CD4-positive, alpha-beta T cell treated with Interleukin-1 beta for 1 hour (primary cell): ENCODE measurements around the gene CREBBP.
"Not testable (repeated sequence)": the region's sequence is repeated elsewhere in the genome, so short reads cannot be mapped to it uniquely, and the experiment has no call there.

Experiments
- DNase-seq, 2 donors: peaks; one replicate each; pipeline ENCODE4 v3.0.0-alpha.2; 2020 to 2022

Gene CREBBP

DNA sequence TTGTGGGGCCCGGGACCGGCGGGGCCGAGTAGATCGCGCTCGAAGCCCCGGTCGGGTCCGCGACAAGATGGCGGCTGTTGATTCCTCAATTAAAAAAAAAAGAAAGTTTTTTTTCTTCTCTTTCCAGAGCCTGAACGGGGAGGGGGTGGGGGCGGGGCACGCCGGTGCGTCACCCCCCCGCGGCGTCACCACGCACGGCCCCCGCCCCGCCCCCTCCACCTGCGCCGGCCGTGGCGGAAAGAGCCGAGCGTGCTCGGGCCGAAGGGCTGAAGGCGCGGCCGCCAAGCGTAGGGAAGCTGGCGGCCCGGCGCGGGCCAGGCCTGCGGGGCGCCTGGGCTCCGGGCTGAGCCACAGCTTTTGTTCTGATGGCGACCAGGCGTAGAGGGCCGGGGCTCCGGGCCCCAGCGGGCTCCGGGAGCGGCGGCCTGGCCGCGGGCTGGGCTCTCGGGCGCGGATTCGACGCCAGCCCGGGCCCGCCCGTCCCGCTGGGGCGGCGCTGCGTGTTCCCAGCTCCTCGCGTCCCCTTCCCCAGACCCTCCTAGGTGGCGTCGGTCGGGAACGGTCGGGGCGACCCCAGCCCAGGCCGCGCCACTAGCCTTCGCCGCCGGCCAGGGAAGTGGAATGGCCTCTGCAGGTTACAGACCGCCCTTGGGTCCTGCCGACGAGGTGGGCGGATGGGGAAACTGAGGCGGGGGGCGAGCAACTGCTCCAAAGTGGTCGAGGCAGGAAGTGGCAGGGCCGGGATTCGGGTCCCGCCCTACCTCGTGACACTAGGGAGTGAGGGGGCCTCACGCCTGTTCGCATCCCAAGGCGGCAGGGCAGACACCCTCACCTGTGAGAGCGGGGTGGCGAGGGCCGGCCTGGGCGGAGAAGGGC is at the start of gene CREBBP:
CREBBP (minus strand) TSS at position 91 of the 876 bp plus-strand sequence. CDS start 797 bp downstream, outside the sequence.
- DNase-seq, result peak; percentile 90 to 91

DNA sequence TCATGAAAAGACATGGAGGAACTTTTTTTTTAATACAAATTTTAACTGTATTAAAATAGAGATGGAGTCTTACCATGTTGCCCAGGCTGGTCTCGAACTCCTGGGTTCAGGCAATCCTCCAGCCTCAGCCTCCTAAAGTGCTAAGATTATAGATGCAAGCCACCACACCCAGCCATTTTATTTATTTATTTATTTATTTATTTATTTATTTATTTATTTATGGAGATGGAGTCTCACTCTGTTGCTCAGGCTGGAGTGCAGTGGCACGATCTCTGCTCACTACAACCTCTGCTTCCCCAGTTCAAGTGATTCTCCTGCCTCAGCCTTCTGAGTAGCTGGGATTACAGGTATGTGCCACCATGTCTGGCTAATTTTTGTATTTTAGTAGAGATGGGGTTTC is 46.6 kb upstream of the CREBBP start:
- DNase-seq, result not testable (repeated sequence)

DNA sequence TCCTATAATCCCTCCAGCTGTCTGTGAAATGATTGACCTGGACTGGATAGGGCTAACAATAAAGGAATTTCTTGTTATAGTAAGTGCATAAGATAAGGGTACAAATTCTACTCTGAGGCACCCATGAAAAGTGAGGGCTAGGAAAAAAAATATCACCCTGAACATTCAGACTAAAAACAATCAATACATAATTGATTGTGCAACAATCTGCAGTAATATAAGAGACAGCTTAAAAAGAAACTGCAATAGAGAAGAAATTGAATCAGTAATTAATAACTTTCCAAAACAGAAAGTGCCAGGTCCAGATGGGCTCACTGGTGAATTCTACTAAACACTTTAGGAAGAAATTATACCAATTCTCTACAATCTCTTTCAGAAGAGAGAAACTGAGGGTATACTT is 44.2 kb upstream of the CREBBP start:
- DNase-seq, result no peak

DNA sequence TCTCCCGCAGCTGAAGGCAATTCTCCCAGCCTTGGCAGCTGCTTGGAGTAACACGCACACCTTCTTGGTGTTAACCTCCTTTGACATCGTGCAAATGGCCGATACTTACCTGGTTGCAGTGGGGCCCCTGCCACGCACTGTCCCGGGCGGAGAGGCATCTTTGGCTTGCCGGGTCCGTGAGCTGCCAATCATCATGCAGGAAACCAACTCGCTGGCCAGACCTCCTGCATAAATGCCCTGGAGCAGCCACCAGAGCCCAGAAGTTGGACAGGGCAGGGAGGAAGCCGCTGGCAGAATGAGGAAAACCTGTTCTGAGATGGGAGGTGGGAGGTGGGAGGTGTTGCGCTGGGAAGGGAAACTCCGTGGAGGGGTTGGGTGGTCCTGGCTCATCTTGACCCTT is 41.7 kb upstream of the CREBBP start:
- no peak for DNase-seq

GRCh38 chr16:3920206-3920605 is 39.7 kb upstream of the CREBBP start:
- DNase-seq, result no peak

- DNase-seq, result no peak
These were observed 38.9 kb upstream of the CREBBP start for GRCh38 chr16:3919413-3919812.

GRCh38 chr16:3915426-3916260 is 35.1 kb upstream of the CREBBP start:
- DNase-seq, result no peak

- DNase-seq, result no peak
These were observed 32.4 kb upstream of the CREBBP start for GRCh38 chr16:3912897-3913296.

DNA sequence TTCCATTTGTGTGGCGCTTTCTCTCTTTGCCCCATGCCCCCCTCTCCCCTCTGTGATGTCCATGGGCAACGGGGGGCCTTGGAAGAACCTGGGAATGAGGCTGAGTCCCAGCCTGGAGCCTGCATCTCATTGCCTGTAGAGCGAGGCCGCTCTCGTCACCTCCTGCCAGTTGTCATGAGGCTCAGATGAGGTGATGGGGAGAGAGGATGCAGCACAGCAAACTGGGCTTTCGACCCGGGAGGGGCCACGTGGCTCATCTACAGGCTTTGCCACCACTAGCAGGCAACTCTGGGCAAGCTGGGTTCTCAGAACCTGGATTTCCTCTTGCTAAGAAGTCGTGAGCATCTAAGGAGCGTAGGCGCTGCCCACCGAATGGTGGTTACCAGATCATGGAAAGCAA is 31.9 kb upstream of the CREBBP start:
- DNase-seq, result no peak

DNA sequence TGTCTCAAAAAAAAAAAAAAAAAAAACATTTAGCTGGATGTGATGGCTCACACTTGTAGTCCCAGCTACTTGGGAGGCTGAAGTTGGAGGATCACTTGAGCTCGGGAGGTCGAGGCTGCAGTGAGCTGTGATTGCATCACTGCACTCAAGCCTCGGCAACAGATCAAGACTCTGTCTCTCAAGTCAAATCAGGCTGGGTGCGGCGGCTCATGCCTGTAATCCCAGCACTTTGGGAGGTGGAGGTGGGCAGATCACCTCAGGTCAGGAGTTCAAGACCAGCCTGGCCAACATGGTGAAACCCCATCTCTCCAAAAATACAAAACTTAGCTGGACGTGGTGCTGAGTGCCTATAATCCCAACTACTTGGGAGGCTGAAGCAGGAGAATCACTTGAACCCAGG is 31.2 kb upstream of the CREBBP start:
- not testable (repeated sequence) for DNase-seq

DNA sequence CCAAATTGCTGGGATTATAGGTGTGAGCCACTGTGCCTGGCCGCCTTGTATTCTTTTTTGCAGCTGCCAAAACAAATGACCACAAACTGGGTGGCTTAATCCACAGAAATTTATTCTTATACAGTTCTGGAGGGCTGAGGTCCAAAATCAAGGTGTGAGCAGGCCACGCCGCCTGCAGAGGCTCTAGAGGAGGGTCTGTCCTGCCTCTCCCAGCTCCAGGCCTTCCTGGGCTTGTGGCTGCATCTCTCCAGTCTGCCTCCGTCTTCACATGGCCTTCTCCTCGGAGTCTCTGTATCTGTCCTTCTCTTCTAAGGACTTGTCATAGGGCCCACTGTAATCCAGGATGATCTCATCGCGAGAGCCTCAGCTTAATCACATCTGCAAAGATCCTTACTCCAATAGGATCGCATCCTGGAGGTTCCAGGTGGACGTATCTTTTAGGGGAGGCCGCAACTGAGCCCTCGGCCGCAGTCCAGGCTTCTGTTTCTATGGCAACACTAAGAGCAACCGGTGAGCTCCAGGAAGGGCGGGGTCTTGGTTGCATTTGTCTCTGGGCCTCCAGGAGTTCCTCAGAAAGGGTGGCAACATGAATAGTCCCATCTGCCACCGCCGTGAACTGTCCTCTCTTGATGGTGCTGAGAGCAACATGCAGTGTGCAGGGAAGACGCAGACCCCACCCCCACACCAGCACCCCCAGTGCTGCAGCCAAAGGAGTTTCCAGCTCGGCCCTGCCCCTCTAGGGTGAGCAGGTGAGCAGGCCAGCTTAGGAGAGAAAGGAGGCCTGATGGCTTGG is 29.5 kb upstream of the CREBBP start:
- DNase-seq, result no peak

GRCh38 chr16:3908951-3909437 is 28.5 kb upstream of the CREBBP start:
- DNase-seq, result no peak

DNA sequence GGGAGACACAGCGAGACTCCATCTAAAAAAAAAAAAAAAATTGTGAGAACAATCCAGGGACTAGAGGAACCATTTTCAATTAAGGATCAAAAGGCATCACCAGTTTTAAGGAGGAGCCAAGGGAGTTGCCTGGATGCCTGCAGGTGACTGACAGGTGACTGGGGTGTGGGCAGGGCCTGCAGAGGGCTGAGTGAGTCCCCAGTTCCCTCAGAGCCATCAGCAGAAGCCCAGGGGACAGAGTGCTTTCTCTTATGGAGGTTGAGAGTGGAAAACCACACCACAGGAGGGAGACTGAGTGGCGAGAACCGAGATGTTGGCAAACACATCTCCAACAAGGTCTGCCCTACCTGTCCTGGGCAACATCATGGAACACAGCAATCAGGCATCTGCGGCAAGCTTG is 27.1 kb upstream of the CREBBP start:
- no peak for DNase-seq

GRCh38 chr16:3906363-3906762 is 25.9 kb upstream of the CREBBP start:
- DNase-seq, result no peak

DNA sequence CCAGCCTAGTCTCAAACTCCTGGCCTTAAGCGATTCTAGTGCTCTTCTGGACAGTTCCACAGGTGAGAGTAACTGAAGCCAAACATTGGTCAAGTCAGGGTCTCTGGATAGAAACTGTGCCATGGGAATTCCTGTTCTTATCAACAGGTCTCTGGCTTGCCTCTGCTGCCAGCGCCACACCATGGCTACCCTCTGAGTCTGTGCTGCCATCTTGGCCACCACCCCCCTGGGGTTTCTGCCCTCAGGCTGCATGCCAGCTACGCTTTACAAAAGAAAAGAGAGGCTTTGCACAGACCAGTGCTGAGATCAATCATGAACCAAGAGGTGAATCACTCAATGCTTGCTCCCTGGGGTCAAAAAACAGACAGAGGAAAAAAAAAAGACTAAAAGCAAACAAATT is 24.4 kb upstream of the CREBBP start:
- DNase-seq, result no peak

DNA sequence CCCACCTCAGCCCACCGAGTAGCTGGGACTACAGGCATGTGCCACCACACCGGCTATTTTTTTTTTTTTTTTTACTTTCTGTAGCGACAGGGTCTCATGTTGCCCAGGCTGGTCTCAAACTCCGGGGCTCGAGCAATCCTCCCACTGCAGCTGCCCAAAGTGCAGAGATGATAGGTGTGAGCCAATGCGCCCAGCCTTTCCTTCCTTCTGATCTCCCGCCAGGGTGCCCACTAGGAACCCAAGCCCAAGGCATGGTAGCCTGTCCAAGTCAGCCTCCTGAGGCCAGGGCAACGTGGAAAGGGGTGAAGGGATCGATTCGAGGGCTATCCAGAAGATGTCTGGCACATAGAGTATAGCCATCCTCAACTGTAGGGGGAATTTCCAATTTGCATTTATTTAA is 9.6 kb upstream of the CREBBP start:
- DNase-seq, result no peak

DNA sequence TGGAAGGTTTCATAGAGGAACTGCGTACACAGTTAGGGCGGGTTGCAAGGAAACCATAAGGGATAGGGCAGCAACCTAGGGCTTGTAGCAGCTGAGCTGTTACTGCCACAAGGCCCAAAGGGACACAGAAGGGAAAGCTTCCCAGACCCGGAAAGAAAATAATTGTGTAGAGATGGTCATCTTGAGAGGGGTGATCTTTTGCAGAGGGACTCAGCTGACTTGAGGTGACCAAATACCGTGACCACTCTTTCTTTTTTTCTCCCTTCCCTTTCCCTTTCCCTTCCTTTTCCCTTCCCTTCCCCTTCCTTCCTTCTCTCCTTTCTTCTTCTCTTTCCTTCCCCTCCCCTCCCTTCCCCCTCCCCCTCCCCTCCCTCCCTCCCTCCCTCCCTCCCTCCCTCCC is 8.5 kb upstream of the CREBBP start:
- DNase-seq, result no peak

GRCh38 chr16:3885999-3886398 is 5.5 kb upstream of the CREBBP start:
- not testable (repeated sequence) for DNase-seq

- DNase-seq, result no peak
These were observed 3.9 kb upstream of the CREBBP start for GRCh38 chr16:3884398-3884797.

DNA sequence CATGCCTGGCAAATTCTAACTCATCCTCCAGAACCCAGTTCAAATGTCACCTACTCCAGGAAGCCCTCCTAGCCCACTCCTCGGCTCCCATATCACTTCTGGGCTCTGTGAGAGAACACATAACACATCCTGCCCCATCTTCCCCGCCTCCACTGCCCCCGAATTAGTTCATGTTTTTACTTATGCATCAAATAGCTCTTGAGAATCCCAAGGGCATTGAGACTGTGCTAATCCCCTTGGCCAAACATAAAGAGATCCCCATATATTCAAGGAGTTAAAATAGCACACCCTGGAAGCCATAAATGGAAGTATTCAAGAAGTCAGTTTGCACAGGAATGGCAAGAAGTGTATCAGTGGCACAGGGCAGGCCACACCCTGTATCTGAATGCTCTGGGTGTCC is 2.0 kb upstream of the CREBBP start:
- no peak for DNase-seq

DNA sequence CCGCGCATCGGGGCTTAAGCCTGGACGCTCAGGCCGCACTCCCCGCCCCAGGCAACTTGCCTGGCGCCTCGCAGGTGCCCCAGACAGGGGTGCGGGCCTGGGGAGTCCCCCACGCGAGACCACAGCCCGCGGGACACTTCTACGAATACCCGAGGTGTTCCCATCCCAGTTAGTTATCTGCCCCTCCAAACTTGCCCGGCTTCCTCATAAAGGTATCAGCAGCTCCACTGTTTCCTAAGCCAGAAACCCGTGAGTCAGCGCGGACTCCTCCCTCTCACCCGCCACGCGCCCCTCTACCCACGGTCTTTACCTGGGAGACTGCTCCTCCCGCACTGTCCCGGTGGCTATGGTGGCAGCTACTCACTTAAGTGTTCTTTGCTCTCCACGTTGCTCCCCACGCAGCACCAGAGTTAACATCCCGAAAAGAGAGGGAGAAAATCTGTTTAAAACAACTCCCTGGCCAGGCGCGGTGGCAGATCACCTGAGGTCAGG is 1.0 kb upstream of the CREBBP start:
- no peak for DNase-seq

- peak; percentile 74 to 78 for DNase-seq
These were observed 487 bp downstream of the CREBBP start for GRCh38 chr16:3879887-3880564.
